K562 (cell line): ENCODE data around the gene OVOL3. TPM values are rescaled to one million over a fixed set of nuclear protein-coding genes. Genes with fewer than 3 reads are reported as not detected.

Source experiments
- ATAC-seq: fragments of 200-7000 bp; cut with Tn5 transposase; 3 replicates; pipeline ENCODE4 v1.9.1; 2020; ENCODE audit warnings: moderate library complexity
- BruUV-seq: library from RNA; stranded (reverse); fragments of 400-500 nt; replicated peaks from 2 replicates; lab custom pipeline; 2021; lab: Mats Ljungman, UMichigan
- CTCF ChIA-PET: fragments of 300-600 bp; formaldehyde crosslinking; extraction: SDS; loops from one replicate; lab custom pipeline; 2021; ENCODE audit warnings: low intra/inter-chr PET ratio; lab: Yijun Ruan, JAX
- POLR2A ChIA-PET: fragments of 300-600, 350-650 bp; sonication (Branson Sonifier 250); formaldehyde crosslinking; extraction: SDS; loops from one replicate; lab custom pipeline; 2021; ENCODE audit warnings: antibody characterized with exemption, inconsistent platforms; lab: Yijun Ruan, JAX
- DNase-seq, 4 experiments: peaks; one replicate each; pipeline versions ENCODE4 v3.0.0 to v3.0.0-alpha.2; 2011 to 2018; ENCODE audit warnings: low spot score in 3 of 4, mixed read lengths in 3 of 4; ENCODE audit errors: extremely low read depth in 1 of 4
- FAIRE-seq: peaks from 2 replicates; lab custom pipeline; 2011; peaks lifted over from hg19 to GRCh38; lab: Jason Lieb, UNC
- H2AFZ ChIP-seq: 2 replicates; pipeline ENCODE4 v1.6.0; 2011; ENCODE audit warnings: low read depth, low read length, control low read depth, inconsistent platforms
- H3K27ac ChIP-seq: fragments of 200-600 bp; 3 replicates; pipeline ENCODE4 v1.8.0; 2011; ENCODE audit warnings: low read depth, mild to moderate bottlenecking, control low read depth, inconsistent platforms, low read length, moderate library complexity, mixed read lengths; ENCODE audit errors: extremely low read depth
- H3K27me3 ChIP-seq, 2 experiments: fragments of 300-600 bp in 1 of 2; 2 replicates in 1 of 2; 3 replicates in 1 of 2; pipeline versions ENCODE4 v1.6.0 to v1.8.0; 2011; ENCODE audit warnings: inconsistent platforms in 2 of 2, low read length in 2 of 2, mild to moderate bottlenecking in 1 of 2, mixed read lengths in 1 of 2, moderate library complexity in 1 of 2; ENCODE audit not compliant: control insufficient read depth in 2 of 2, insufficient read depth in 2 of 2
- H3K36me3 ChIP-seq: fragments of 300-600 bp; 3 replicates; pipeline ENCODE4 v1.8.0; 2011; ENCODE audit warnings: mild to moderate bottlenecking, low read length, inconsistent platforms; ENCODE audit not compliant: control insufficient read depth, insufficient read depth
- H3K4me1 ChIP-seq, 2 experiments: fragments of 200-600 bp in 1 of 2; replicated peaks in 1 of 2; 2 replicates in 1 of 2; 3 replicates in 1 of 2; pipeline versions ENCODE4 v1.5.1 to v1.8.0; 2011; ENCODE audit warnings: inconsistent platforms in 2 of 2, low read length in 2 of 2, mild to moderate bottlenecking in 1 of 2, mixed read lengths in 1 of 2, moderate library complexity in 1 of 2; ENCODE audit not compliant: control insufficient read depth in 2 of 2, insufficient read depth in 2 of 2
- H3K4me2 ChIP-seq: 2 replicates; pipeline ENCODE4 v1.6.1; 2011; ENCODE audit warnings: low read length, control low read depth, inconsistent platforms, mixed read lengths; ENCODE audit not compliant: insufficient read depth
- H3K4me3 ChIP-seq: fragments of 200-600 bp; sonication (generic), shearing (Covaris generic); 2 replicates; pipeline ENCODE4 v1.5.1; 2016; ENCODE audit warnings: control low read depth, inconsistent platforms
- H3K79me2 ChIP-seq: fragments of 200-600 bp; 3 replicates; pipeline ENCODE4 v1.8.0; 2011; ENCODE audit warnings: low read length, inconsistent platforms; ENCODE audit not compliant: control insufficient read depth, insufficient read depth
- H3K9ac ChIP-seq, 2 experiments: 2 replicates each; pipeline versions ENCODE4 v1.6.0 to v1.6.1; 2011; ENCODE audit warnings: low read depth in 2 of 2, low read length in 2 of 2, control low read depth in 1 of 2, inconsistent platforms in 1 of 2, mild to moderate bottlenecking in 1 of 2, mixed read lengths in 1 of 2; ENCODE audit not compliant: insufficient read depth in 1 of 2
- H3K9me1 ChIP-seq: one replicate; pipeline ENCODE4 v1.6.0; 2011; ENCODE audit warnings: inconsistent platforms, mild to moderate bottlenecking, low read length, moderate library complexity; ENCODE audit not compliant: control insufficient read depth, insufficient read depth
- H3K9me3 ChIP-seq: replicated peaks from 2 replicates; pipeline ENCODE4 v1.5.1; 2011; ENCODE audit warnings: low read depth, low read length, inconsistent platforms; ENCODE audit not compliant: control insufficient read depth, insufficient read depth
- H4K20me1 ChIP-seq: replicated peaks from 2 replicates; pipeline ENCODE4 v1.6.1; 2011; ENCODE audit warnings: low read length, inconsistent platforms, mixed read lengths; ENCODE audit not compliant: control insufficient read depth, insufficient read depth
- CREBBP ChIP-seq: IDR thresholded peaks from one replicate; pipeline ENCODE4 v1.6.1; 2012; ENCODE audit warnings: low read depth, mild to moderate bottlenecking, control low read depth, inconsistent platforms, low read length
- EZH2 ChIP-seq: IDR thresholded peaks from 2 replicates; pipeline ENCODE4 v1.6.1; 2012; ENCODE audit warnings: low read depth, mild to moderate bottlenecking, inconsistent platforms, low read length, borderline replicate concordance
- MXI1 ChIP-seq: IDR thresholded peaks from 2 replicates; pipeline ENCODE4 v1.6.1; 2011; ENCODE audit warnings: low read depth, mild to moderate bottlenecking, improper control_type of control experiment, low read length
- PHTF2 ChIP-seq: fragments of 250-450 bp; sonication (Bioruptor Pico); IDR thresholded peaks from 2 replicates; pipeline ENCODE4 v1.5.0; 2021; ENCODE audit warnings: mild to moderate bottlenecking
- WGBS: fragments of 100-300 bp; shearing (Covaris generic); methylation state at CpG from one replicate; pipeline ENCODE4 v1.1.6; 2016; ENCODE audit warnings: low coverage, mixed read lengths; ENCODE audit not compliant: insufficient coverage; ENCODE audit errors: missing lambda C conversion rate; 5-methylcytosine and 5-hydroxymethylcytosine counted together
- in situ Hi-C: fragments of 300-500 bp; cut with MboI; formaldehyde crosslinking; loops from 4 replicates; pipeline ENCODE4 v1.15.0; 2018; ENCODE audit warnings: inconsistent platforms, mixed read lengths
- intact Hi-C: fragments of 100-400 bp; cut with micrococcal nuclease; formaldehyde crosslinking; loops from 2 replicates; pipeline ENCODE4 v1.14.2; 2022
- polyA plus RNA-seq, 8 experiments: library from polyadenylated mRNA; depleted of rRNA in 4 of 8; stranded (reverse) in 5 of 8; unstranded in 3 of 8; fragments of >200 nt; fragmentation: Nextera tagmentation in 2 of 8; fragmentation: Illumina TruSeq in 1 of 8; extraction: Ambion mirVana in 2 of 8; extraction: Trizol in 1 of 8; gene quantifications; 2 replicates each; pipeline versions ENCODE4 v1.2.1 to v1.2.3, GENCODE V29; 2011 to 2014; ENCODE audit warnings: inconsistent platforms in 1 of 8, missing spikeins in 1 of 8
- total RNA-seq, 7 experiments: library from RNA; depleted of rRNA in 6 of 7; stranded (reverse); fragments of >200 nt in 6 of 7; fragmentation: Illumina TruSeq in 2 of 7; extraction: Trizol in 2 of 7; gene quantifications; 2 replicates each; pipeline versions ENCODE4 v1.2.1 to v1.2.3, GENCODE V29; 2011 to 2021; ENCODE audit warnings: low replicate concordance in 1 of 7
- TF ChIP-seq, protein P1 (sequence below): fragments of 450-650 bp; IDR thresholded peaks from 2 replicates; pipeline ENCODE4 v1.6.1; 2016; ENCODE audit warnings: missing biosample characterization, missing genetic modification characterization

The OVOL3 gene
- total and polyA plus RNA-seq, 9 of the 15 experiments (the other 6 are each of a cell fraction or from before 2014, with no cell fraction given), result not detected

DNA sequence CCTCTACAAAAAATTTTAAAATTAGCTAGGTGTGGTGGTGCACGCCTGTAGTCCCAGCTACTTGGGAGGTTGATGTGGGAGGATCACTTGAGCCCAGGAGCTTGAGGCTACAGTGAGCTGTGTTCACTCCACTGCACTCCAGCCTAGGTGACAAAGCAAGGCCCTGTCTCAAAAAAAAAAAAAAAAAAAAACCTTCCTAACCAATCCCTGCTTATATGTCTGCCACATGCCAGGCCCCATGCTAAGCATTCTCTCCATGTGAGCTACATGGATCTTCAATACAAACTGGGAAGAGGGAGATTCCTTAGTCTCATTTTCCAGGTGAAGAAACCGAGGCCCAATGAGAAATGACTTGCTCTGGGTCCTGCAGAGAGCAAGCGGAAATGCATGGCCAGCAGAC, 2.3 kb upstream of the OVOL3 start:
- Histone ChIP-seq H3K36me3 (peaks cover 52% of the 10 kb centered on the region), H4K20me1 (no peaks in the 10 kb centered on the region; the same call in 1 of the 2 replicates), H3K27ac (no peak overlapping the region), H3K9ac (no peak overlapping the region), H3K4me1 (peaks cover 12 to 38% of the 10 kb centered on the region in 2 experiments; a peak in 4 of 5 replicates), H3K27me3 (no peaks in the 10 kb centered on the region), H3K9me1 (peaks cover 4% of the 10 kb centered on the region), H2AFZ (no peak overlapping the region), H3K4me2 (no peak overlapping the region), H3K4me3 (no peak overlapping the region), H3K9me3 (no peaks in the 10 kb centered on the region), H3K79me2 (peaks cover 4% of the 10 kb centered on the region)
- no peak for TF ChIP-seq PHTF2 (CRISPR knock-in tag)
- TF ChIP-seq MXI1, result no peak
- TF ChIP-seq, protein P1, sequence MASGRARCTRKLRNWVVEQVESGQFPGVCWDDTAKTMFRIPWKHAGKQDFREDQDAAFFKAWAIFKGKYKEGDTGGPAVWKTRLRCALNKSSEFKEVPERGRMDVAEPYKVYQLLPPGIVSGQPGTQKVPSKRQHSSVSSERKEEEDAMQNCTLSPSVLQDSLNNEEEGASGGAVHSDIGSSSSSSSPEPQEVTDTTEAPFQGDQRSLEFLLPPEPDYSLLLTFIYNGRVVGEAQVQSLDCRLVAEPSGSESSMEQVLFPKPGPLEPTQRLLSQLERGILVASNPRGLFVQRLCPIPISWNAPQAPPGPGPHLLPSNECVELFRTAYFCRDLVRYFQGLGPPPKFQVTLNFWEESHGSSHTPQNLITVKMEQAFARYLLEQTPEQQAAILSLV (tag), result no peak
- TF ChIP-seq CREBBP, result no peak
- TF ChIP-seq EZH2, result no peak
- FAIRE-seq (no peak), ATAC-seq (no peak), DNase-seq (no peak)
- 92% methylated on average over 3 of the region's 3 CpGs for WGBS
- ChIA-PET CTCF (no interaction called here), POLR2A (interaction anchor here (1.0 to 2.1 kb wide), 2 partner anchors 11 to 55 kb away, joined by 3 to 6 read pairs; partner anchors contain the start of gene THAP8)
- no TSS peak for BruUV-seq
- intact Hi-C loops (no loop called here), in situ Hi-C loops (no loop called here)
